Measurements from ENCODE around the gene CYREN.

GRCh38 chr7:135195156-135195555 lies 24.6 kb upstream of the CYREN start:
- TF ChIP-seq POLR2AphosphoS5 (IDR thresholded peaks at IDR 0.05) (no peak), CTCF (IDR thresholded peaks at IDR 0.05 in 8 of 11, conservative IDR thresholded peaks at IDR 0.05 in 3 of 11) (no peak)
